ENCODE data around the gene CTNND2. TPM values are rescaled to one million over a fixed set of nuclear protein-coding genes. Genes with fewer than 3 reads are reported as not detected.

The CTNND2 gene
- total RNA-seq, 1 donor from 2014 or later, result 40.0 TPM

- no peak overlapping the region for H3K4me3 Mint-ChIP-seq
- no peaks in the 10 kb centered on the region for H3K9me3 Mint-ChIP-seq
- no peak overlapping the region for H3K27ac Mint-ChIP-seq (ENCODE audit: unreplicated experiment)
- H3K36me3 Mint-ChIP-seq (ENCODE audit: low read depth), result peaks cover 4% of the 10 kb centered on the region
- DNase-seq (ENCODE audit: low read depth, low spot score), result no peak
- H3K27me3 Mint-ChIP-seq (ENCODE audit: low read depth), result no peaks in the 10 kb centered on the region
- peaks cover 17% of the 10 kb centered on the region for H3K4me1 Mint-ChIP-seq
- TF ChIP-seq, protein P1, sequence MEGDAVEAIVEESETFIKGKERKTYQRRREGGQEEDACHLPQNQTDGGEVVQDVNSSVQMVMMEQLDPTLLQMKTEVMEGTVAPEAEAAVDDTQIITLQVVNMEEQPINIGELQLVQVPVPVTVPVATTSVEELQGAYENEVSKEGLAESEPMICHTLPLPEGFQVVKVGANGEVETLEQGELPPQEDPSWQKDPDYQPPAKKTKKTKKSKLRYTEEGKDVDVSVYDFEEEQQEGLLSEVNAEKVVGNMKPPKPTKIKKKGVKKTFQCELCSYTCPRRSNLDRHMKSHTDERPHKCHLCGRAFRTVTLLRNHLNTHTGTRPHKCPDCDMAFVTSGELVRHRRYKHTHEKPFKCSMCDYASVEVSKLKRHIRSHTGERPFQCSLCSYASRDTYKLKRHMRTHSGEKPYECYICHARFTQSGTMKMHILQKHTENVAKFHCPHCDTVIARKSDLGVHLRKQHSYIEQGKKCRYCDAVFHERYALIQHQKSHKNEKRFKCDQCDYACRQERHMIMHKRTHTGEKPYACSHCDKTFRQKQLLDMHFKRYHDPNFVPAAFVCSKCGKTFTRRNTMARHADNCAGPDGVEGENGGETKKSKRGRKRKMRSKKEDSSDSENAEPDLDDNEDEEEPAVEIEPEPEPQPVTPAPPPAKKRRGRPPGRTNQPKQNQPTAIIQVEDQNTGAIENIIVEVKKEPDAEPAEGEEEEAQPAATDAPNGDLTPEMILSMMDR (conservative IDR thresholded peaks at IDR 0.05), result no peak
Measured at GRCh38 chr5:11171236-11171635, 733.0 kb downstream of the CTNND2 start.

GRCh38 chr5:11166923-11167322 is 737.3 kb downstream of the CTNND2 start:
- Mint-ChIP-seq H3K27ac (ENCODE audit: unreplicated experiment) (no peak overlapping the region), H3K4me1 (peaks cover 21% of the 10 kb centered on the region), H3K4me3 (no peak overlapping the region), H3K27me3 (ENCODE audit: low read depth) (no peaks in the 10 kb centered on the region), H3K36me3 (ENCODE audit: low read depth) (peaks cover 4% of the 10 kb centered on the region), H3K9me3 (no peaks in the 10 kb centered on the region)
- DNase-seq (ENCODE audit: low read depth, low spot score), result no peak
- TF ChIP-seq, protein P1 (conservative IDR thresholded peaks at IDR 0.05), result no peak

GRCh38 chr5:11164531-11165294 is 739.5 kb downstream of the CTNND2 start:
- H3K9me3 Mint-ChIP-seq, result no peaks in the 10 kb centered on the region
- no peak overlapping the region for H3K4me3 Mint-ChIP-seq
- H3K27me3 Mint-ChIP-seq (ENCODE audit: low read depth), result no peaks in the 10 kb centered on the region
- H3K27ac Mint-ChIP-seq (ENCODE audit: unreplicated experiment), result peak overlapping the region; percentile 1
- TF ChIP-seq, protein P1 (conservative IDR thresholded peaks at IDR 0.05), result no peak
- no peaks in the 10 kb centered on the region for H3K36me3 Mint-ChIP-seq (ENCODE audit: low read depth)
- peaks cover 21% of the 10 kb centered on the region for H3K4me1 Mint-ChIP-seq
- no peak for DNase-seq (ENCODE audit: low read depth, low spot score)

DNA sequence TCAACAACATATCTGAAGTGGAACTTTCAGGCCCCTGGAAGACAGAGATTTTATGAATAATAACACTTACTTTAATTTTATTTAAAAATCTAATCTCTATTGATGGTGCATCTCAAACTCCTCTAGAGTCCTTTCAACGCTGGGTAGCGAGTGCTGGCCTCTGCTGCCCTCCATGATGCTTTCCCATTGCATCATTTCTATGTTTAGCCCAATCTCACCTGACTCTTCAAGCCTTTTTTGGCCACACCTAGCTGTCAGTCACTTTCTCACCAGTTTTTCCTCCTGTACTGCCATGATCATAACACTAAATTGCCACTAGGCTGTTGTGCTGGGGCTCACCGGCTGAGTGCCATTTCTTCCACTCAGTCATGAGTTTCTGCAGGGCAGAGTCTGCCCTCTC is 747.1 kb downstream of the CTNND2 start:
- H3K9me3 Mint-ChIP-seq, result no peaks in the 10 kb centered on the region
- H3K27me3 Mint-ChIP-seq (ENCODE audit: low read depth), result no peaks in the 10 kb centered on the region
- H3K4me3 Mint-ChIP-seq, result no peak overlapping the region
- H3K27ac Mint-ChIP-seq (ENCODE audit: unreplicated experiment), result no peak overlapping the region
- no peaks in the 10 kb centered on the region for H3K4me1 Mint-ChIP-seq
- DNase-seq (ENCODE audit: low read depth, low spot score), result no peak
- TF ChIP-seq, protein P1 (conservative IDR thresholded peaks at IDR 0.05), result no peak
- peaks cover 2% of the 10 kb centered on the region for H3K36me3 Mint-ChIP-seq (ENCODE audit: low read depth)

GRCh38 chr5:11153670-11154382 is 750.4 kb downstream of the CTNND2 start:
- peaks cover 2% of the 10 kb centered on the region for H3K36me3 Mint-ChIP-seq (ENCODE audit: low read depth)

More at GRCh38 chr5:11153670-11154382, 750.4 kb downstream of the CTNND2 start:
- no peaks in the 10 kb centered on the region for H3K27me3 Mint-ChIP-seq (ENCODE audit: low read depth)
- peaks cover 5% of the 10 kb centered on the region for H3K4me1 Mint-ChIP-seq
- H3K4me3 Mint-ChIP-seq, result no peak overlapping the region
- TF ChIP-seq, protein P1 (conservative IDR thresholded peaks at IDR 0.05), result no peak
- no peak overlapping the region for H3K27ac Mint-ChIP-seq (ENCODE audit: unreplicated experiment)
- DNase-seq (ENCODE audit: low read depth, low spot score), result no peak
- H3K9me3 Mint-ChIP-seq, result no peaks in the 10 kb centered on the region
